Immature natural killer cell (primary cell): Measurements from ENCODE around the gene SNCA. TPM values are rescaled to one million over a fixed set of nuclear protein-coding genes. Genes with fewer than 3 reads are reported as not detected.

ENCODE experiments used
- DNase-seq, 3 donors: peaks; one replicate each; pipeline ENCODE4 v3.0.0; 2022; ENCODE audit warnings: mixed read lengths in 1 of 3
- H3K27ac Mint-ChIP-seq, 6 donors: one replicate each; pipeline ENCODE4 v1.8.0; 2020; ENCODE audit warnings: mixed read lengths in 6 of 6, mild to moderate bottlenecking in 5 of 6, inconsistent platforms in 4 of 6, moderate library complexity in 3 of 6
- H3K27me3 Mint-ChIP-seq, 3 donors: one replicate each; pipeline ENCODE4 v1.8.0; 2020 to 2021; ENCODE audit warnings: low read depth in 3 of 3, mild to moderate bottlenecking in 3 of 3, mixed read lengths in 3 of 3, moderate library complexity in 3 of 3, inconsistent platforms in 1 of 3
- H3K36me3 Mint-ChIP-seq, 3 donors: one replicate each; pipeline ENCODE4 v1.8.0; 2020; ENCODE audit warnings: mixed read lengths in 3 of 3, inconsistent platforms in 2 of 3, mild to moderate bottlenecking in 2 of 3
- H3K4me1 Mint-ChIP-seq, 2 donors: one replicate each; pipeline ENCODE4 v1.8.0; 2020; ENCODE audit warnings: inconsistent platforms in 2 of 2, mild to moderate bottlenecking in 2 of 2, mixed read lengths in 2 of 2, moderate library complexity in 1 of 2
- H3K4me3 Mint-ChIP-seq, 5 donors: one replicate each; pipeline ENCODE4 v1.8.0; 2020; ENCODE audit warnings: mild to moderate bottlenecking in 5 of 5, mixed read lengths in 5 of 5, inconsistent platforms in 3 of 5, moderate library complexity in 3 of 5
- H3K9me3 Mint-ChIP-seq, 6 donors: one replicate each; pipeline ENCODE4 v1.8.0; 2020; ENCODE audit warnings: mild to moderate bottlenecking in 6 of 6, mixed read lengths in 6 of 6, inconsistent platforms in 4 of 6, moderate library complexity in 3 of 6
- polyA plus RNA-seq, 3 donors: library from polyadenylated mRNA; unstranded; fragments of 300-500 nt; fragmentation: Illumina TruSeq; gene quantifications; one replicate each; pipeline ENCODE4 v1.2.3, GENCODE V29; 2021

Gene SNCA
- polyA plus RNA-seq, 3 donors from 2014 or later, result 4.6 to 7.2 (median 4.8) TPM

DNA sequence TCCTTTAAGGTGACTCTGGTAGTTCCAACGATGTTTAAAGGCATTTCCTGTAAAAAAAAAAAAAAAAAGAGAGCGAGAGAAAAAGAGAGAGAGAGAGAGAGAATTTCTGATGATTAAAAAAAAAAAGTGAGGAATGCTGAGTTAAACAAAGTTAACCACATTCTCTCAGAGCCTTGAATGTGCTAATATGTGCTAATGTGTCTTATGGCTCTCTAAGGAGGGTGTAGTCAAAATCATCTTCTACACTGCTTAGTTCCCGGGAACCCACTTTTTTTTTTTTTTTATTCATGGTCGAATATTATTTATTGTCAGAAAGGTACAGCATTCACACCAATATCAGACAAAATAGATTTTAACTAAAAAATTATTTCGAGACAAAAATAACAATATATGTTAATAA, 111.7 kb downstream of the SNCA start:
- peaks cover 0 to 2% (median 2%) of the 10 kb centered on the region in 3 donors for H3K27me3 Mint-ChIP-seq
- H3K27ac Mint-ChIP-seq, result no peak overlapping the region
- peaks cover 0 to 3% (median 0%) of the 10 kb centered on the region in 3 donors for H3K36me3 Mint-ChIP-seq
- DNase-seq, result no peak
- H3K9me3 Mint-ChIP-seq, result peaks cover 0 to 2% (median 0%) of the 10 kb centered on the region in 6 donors
- no peak overlapping the region for H3K4me3 Mint-ChIP-seq
- H3K4me1 Mint-ChIP-seq, result no peaks in the 10 kb centered on the region

- Mint-ChIP-seq H3K4me1 (no peaks in the 10 kb centered on the region), H3K36me3 (peaks cover 0 to 3% (median 0%) of the 10 kb centered on the region in 3 donors), H3K27ac (no peak overlapping the region), H3K9me3 (peaks cover 0 to 2% (median 0%) of the 10 kb centered on the region in 6 donors), H3K27me3 (peaks cover 0 to 3% (median 2%) of the 10 kb centered on the region in 3 donors), H3K4me3 (no peak overlapping the region)
- no peak for DNase-seq
These were observed 112.2 kb downstream of the SNCA start for GRCh38 chr4:89724716-89725115.

- peaks cover 0 to 3% (median 2%) of the 10 kb centered on the region in 3 donors for H3K27me3 Mint-ChIP-seq
- H3K27ac Mint-ChIP-seq, result no peak overlapping the region
- no peaks in the 10 kb centered on the region for H3K36me3 Mint-ChIP-seq
These were observed 113.9 kb downstream of the SNCA start for GRCh38 chr4:89723096-89723495.

DNA sequence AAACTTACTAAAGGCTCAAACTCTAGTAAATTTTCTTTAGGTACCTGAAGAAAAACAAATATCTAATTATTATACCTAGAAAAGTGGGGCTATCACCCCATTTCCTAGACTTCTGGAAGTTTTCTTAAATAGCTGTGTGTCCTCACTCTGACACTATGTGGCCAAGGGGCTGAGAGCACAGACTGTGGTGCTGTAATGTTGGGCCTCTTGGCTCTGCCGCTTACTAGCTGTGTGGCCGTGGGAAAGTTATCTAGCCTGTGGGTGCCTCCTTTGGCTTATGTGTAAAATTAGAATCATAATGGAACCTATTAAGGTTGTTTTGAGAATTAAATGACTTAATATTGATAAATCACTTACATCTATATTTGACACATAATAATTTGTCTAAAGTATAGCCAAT, 114.4 kb downstream of the SNCA start:
- DNase-seq, result no peak

More at GRCh38 chr4:89723096-89723495, 113.9 kb downstream of the SNCA start:
- H3K4me1 Mint-ChIP-seq, result no peaks in the 10 kb centered on the region
- no peak overlapping the region for H3K4me3 Mint-ChIP-seq
- H3K9me3 Mint-ChIP-seq, result peaks cover 0 to 2% (median 0%) of the 10 kb centered on the region in 6 donors
- DNase-seq, result no peak

DNA sequence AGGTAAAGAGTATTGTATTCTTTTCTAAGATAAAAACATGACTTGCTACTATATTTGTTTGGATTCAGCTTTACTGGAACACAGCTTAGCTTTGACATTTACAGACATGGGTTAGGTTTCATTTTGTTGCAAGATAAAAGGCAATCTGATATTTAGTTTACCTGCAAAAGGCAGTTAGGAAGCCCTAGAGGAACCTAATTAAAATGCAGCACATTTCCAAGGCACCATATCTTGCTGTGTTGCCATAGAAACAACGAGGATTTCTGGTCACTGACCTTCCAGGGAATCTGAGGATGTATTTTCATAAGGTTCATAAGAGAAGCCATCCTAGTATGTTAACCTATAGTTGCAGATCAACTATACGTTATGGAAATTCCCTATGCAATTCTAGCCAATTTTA, 116.0 kb downstream of the SNCA start:
- Mint-ChIP-seq H3K4me1 (no peaks in the 10 kb centered on the region), H3K36me3 (no peaks in the 10 kb centered on the region), H3K4me3 (no peak overlapping the region), H3K9me3 (peaks cover 0 to 2% (median 0%) of the 10 kb centered on the region in 6 donors), H3K27ac (no peak overlapping the region), H3K27me3 (peaks cover 0 to 3% (median 2%) of the 10 kb centered on the region in 3 donors)
- DNase-seq, result no peak

More for the DNA sequence above, 114.4 kb downstream of the SNCA start:
- Mint-ChIP-seq H3K4me3 (no peak overlapping the region), H3K27me3 (peaks cover 0 to 3% (median 2%) of the 10 kb centered on the region in 3 donors), H3K36me3 (no peaks in the 10 kb centered on the region), H3K27ac (no peak overlapping the region), H3K9me3 (peaks cover 0 to 2% (median 0%) of the 10 kb centered on the region in 6 donors), H3K4me1 (no peaks in the 10 kb centered on the region)

- peaks cover 0 to 2% (median 1%) of the 10 kb centered on the region in 3 donors for H3K27me3 Mint-ChIP-seq
- DNase-seq, result no peak
- H3K36me3 Mint-ChIP-seq, result no peaks in the 10 kb centered on the region
- H3K9me3 Mint-ChIP-seq, result peaks cover 0 to 2% (median 0%) of the 10 kb centered on the region in 6 donors
- H3K4me3 Mint-ChIP-seq, result no peak overlapping the region
- no peak overlapping the region for H3K27ac Mint-ChIP-seq
- H3K4me1 Mint-ChIP-seq, result no peaks in the 10 kb centered on the region
These were observed 117.3 kb downstream of the SNCA start for GRCh38 chr4:89719536-89720090.

- Mint-ChIP-seq H3K27ac (no peak overlapping the region), H3K36me3 (no peaks in the 10 kb centered on the region), H3K4me1 (no peaks in the 10 kb centered on the region), H3K9me3 (no peaks in the 10 kb centered on the region), H3K4me3 (no peak overlapping the region), H3K27me3 (peaks cover 0 to 2% (median 1%) of the 10 kb centered on the region in 3 donors)
- no peak for DNase-seq
These were observed 120.1 kb downstream of the SNCA start for GRCh38 chr4:89716893-89717292.

DNA sequence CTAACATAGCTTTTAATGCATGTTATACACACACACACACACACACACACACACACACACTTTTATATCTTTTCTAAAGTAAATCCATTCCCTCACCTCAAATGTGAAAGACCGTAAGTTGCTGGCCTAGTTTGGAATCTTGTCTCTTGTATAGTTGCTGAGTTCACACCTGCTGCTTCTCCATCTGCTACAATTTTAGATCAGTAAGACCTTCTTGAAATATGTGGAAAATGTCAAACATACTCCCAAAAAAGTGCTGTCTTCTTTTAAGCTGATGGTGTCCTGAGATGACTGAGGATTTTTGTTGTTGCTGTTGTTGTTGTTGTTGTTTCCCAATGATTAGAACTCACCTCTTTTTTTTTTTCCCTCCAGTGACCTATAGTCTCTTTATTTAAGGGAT, 121.3 kb downstream of the SNCA start:
- Mint-ChIP-seq H3K9me3 (no peaks in the 10 kb centered on the region), H3K36me3 (no peaks in the 10 kb centered on the region), H3K4me3 (no peak overlapping the region), H3K27me3 (peaks cover 0 to 2% (median 1%) of the 10 kb centered on the region in 3 donors), H3K4me1 (no peaks in the 10 kb centered on the region), H3K27ac (no peak overlapping the region)
- DNase-seq, result no peak

DNA sequence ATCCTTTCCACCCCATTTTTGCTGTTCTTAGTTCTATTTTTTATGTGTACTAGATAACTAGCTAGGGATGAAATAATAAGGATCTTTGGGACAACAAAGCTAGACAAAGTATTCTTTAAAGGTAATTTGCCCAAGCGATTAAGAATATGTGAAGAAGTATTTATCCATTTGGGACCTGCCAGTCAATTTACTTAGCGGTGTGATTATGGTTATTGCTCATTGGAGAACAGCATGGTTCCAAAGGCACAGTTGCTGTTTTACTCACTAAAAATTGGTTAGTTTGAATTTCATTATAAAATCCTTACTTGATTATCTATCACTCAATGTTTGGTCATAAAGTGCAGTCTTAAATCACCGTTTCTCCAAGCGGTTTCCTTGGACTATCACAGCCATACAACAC, 124.1 kb downstream of the SNCA start:
- peaks cover 0 to 2% of the 10 kb centered on the region in 2 donors for H3K4me1 Mint-ChIP-seq
- DNase-seq, result no peak
- H3K27me3 Mint-ChIP-seq, result peaks cover 0 to 1% (median 0%) of the 10 kb centered on the region in 3 donors
- H3K4me3 Mint-ChIP-seq, result no peak overlapping the region
- H3K9me3 Mint-ChIP-seq, result no peaks in the 10 kb centered on the region
- H3K27ac Mint-ChIP-seq, result no peak overlapping the region
- no peaks in the 10 kb centered on the region for H3K36me3 Mint-ChIP-seq

DNA sequence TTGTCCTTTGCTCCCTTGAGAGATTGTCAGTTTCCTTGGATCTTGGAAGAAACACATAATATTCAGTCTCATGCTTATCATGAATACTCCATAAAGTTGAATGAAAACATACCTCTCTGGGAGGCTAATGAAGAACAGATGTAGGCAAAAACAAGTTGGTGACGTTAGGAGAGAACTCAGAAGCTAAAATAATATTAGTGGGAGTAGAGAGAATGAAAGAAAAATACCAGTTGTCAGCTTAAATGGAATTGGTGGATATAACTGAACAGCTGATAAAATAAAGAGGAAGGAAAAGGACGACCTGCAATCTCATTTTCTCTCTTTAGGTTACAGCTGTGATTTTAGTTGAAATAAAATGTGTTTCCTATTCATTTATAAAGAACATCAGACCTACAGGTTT, 124.8 kb downstream of the SNCA start:
- Mint-ChIP-seq H3K9me3 (no peaks in the 10 kb centered on the region), H3K4me3 (no peak overlapping the region), H3K27me3 (peaks cover 0 to 1% (median 0%) of the 10 kb centered on the region in 3 donors), H3K27ac (no peak overlapping the region), H3K36me3 (no peaks in the 10 kb centered on the region), H3K4me1 (peaks cover 4 to 9% of the 10 kb centered on the region in 2 donors)
- no peak for DNase-seq

GRCh38 chr4:89708903-89709421, 128.0 kb downstream of the SNCA start:
- H3K9me3 Mint-ChIP-seq, result no peaks in the 10 kb centered on the region
- H3K4me3 Mint-ChIP-seq, result no peak overlapping the region
- H3K27ac Mint-ChIP-seq, result no peak overlapping the region
- no peaks in the 10 kb centered on the region for H3K36me3 Mint-ChIP-seq
- DNase-seq, result no peak
- H3K27me3 Mint-ChIP-seq, result no peaks in the 10 kb centered on the region
- H3K4me1 Mint-ChIP-seq, result peaks cover 4 to 10% of the 10 kb centered on the region in 2 donors

GRCh38 chr4:89707467-89707866, 129.5 kb downstream of the SNCA start:
- Mint-ChIP-seq H3K27ac (no peak overlapping the region), H3K27me3 (no peaks in the 10 kb centered on the region), H3K4me3 (no peak overlapping the region), H3K36me3 (no peaks in the 10 kb centered on the region), H3K4me1 (peaks cover 4 to 10% of the 10 kb centered on the region in 2 donors), H3K9me3 (no peaks in the 10 kb centered on the region)
- no peak for DNase-seq

- Mint-ChIP-seq H3K36me3 (peaks cover 0 to 3% (median 0%) of the 10 kb centered on the region in 3 donors), H3K4me3 (no peak overlapping the region), H3K4me1 (peaks cover 4 to 10% of the 10 kb centered on the region in 2 donors), H3K27me3 (no peaks in the 10 kb centered on the region), H3K27ac (no peak overlapping the region), H3K9me3 (no peaks in the 10 kb centered on the region)
- no peak for DNase-seq
These were observed 132.1 kb downstream of the SNCA start for GRCh38 chr4:89704651-89705395.

DNA sequence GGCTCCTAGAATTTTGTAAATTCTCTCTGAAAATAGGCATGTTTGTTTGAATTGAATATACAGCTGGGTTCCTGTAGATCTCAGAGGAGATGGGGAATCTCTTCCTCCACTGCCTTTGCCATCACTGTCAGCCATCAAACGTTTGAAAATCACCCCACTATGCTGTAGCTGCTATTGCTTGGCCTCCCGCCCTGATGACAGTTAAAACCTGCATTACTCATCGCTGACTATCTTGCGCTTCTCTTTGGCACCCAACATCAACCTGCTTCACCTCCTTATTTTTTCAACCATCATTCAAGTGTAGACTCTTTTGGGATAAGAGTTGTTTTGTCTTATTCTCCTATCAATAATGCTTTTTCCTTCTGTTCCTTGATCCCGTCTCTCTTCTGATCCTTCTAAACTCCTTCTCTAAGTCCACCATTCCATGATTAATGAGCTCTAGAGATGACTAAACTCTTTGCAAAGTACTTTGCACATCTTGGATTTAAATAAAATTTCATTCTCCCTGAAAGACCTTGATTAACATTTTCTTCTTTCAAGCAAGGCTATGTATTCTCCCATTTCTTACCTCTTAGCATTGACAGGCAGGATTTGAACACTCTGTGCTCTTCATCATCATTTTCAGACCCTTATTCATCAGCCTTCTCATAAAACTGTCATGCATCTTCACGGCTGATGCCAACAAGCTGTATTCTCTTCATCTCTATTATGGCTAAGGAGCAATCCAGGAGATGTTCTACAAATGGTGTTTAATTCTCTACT, 133.0 kb downstream of the SNCA start:
- Mint-ChIP-seq H3K36me3 (peaks cover 0 to 3% (median 0%) of the 10 kb centered on the region in 3 donors), H3K9me3 (no peaks in the 10 kb centered on the region), H3K27me3 (no peaks in the 10 kb centered on the region), H3K4me3 (no peak overlapping the region), H3K4me1 (peaks cover 4 to 10% of the 10 kb centered on the region in 2 donors), H3K27ac (no peak overlapping the region)
- no peak for DNase-seq
